ENCODE data around the gene PPP6R1. TPM values are rescaled to one million over a fixed set of nuclear protein-coding genes. Genes with fewer than 3 reads are reported as not detected.

The PPP6R1 gene
- total RNA-seq, 1 experiment from 2014 or later: 159 TPM

- Histone ChIP-seq H3K27ac (no peak overlapping the region), H3F3A (ENCODE audit: insufficient read depth, low read depth) (peaks cover 20% of the 10 kb centered on the region; the same call in 1 of the 2 replicates), H3K4me3 (no peak overlapping the region), H3K9me3 (ENCODE audit: insufficient read depth, low read depth) (no peaks in the 10 kb centered on the region), H4K20me1 (ENCODE audit: insufficient read depth) (peaks cover 45% of the 10 kb centered on the region), H2AFZ (no peak overlapping the region), H3K4me2 (no peak overlapping the region), H3K4me1 (replicated peaks; ENCODE audit: insufficient read depth) (no peaks in the 10 kb centered on the region), H3K79me2 (ENCODE audit: low read depth) (no peaks in the 10 kb centered on the region), H3K27me3 (ENCODE audit: insufficient read depth, low read depth) (no peaks in the 10 kb centered on the region), H3K9me2 (ENCODE audit: insufficient read depth) (no peaks in the 10 kb centered on the region), H3K36me3 (ENCODE audit: low read depth) (peaks cover 14% of the 10 kb centered on the region)
- TF ChIP-seq EZH2 (IDR thresholded peaks at IDR 0.05; ENCODE audit: low read depth): no peak
- TF ChIP-seq CTCF (conservative IDR thresholded peaks at IDR 0.05): no peak
- ChIA-PET CTCF (no interaction called here), POLR2A (ENCODE audit: unreplicated experiment) (no interaction called here)
- BruUV-seq (replicated peaks): no TSS peak
- intact Hi-C loops (cut with micrococcal nuclease; ENCODE audit: unreplicated experiment): no loop called here
- DNase-seq: no peak
Observed at GRCh38 chr19:55232286-55232602, 26.6 kb downstream of the PPP6R1 start.

GRCh38 chr19:55231391-55232285 is 27.2 kb downstream of the PPP6R1 start:
- H4K20me1 ChIP-seq (ENCODE audit: insufficient read depth): peaks cover 50% of the 10 kb centered on the region
- POLR2A ChIA-PET (ENCODE audit: unreplicated experiment): no interaction called here
- H3F3A ChIP-seq (ENCODE audit: insufficient read depth, low read depth): peaks cover 16% of the 10 kb centered on the region; the same call in 1 of the 2 replicates
- H3K4me2 ChIP-seq: no peak overlapping the region
- peaks cover 12% of the 10 kb centered on the region; the same call in 1 of the 2 replicates for H3K36me3 ChIP-seq (ENCODE audit: low read depth)
- DNase-seq: no peak
- no peaks in the 10 kb centered on the region for H3K4me1 ChIP-seq (replicated peaks; ENCODE audit: insufficient read depth)
- H3K27ac ChIP-seq: no peak overlapping the region
- intact Hi-C loops (cut with micrococcal nuclease; ENCODE audit: unreplicated experiment): no loop called here
- H3K4me3 ChIP-seq: no peak overlapping the region
- CTCF ChIA-PET: no interaction called here
- no peaks in the 10 kb centered on the region for H3K27me3 ChIP-seq (ENCODE audit: insufficient read depth, low read depth)
- H3K9me2 ChIP-seq (ENCODE audit: insufficient read depth): no peaks in the 10 kb centered on the region
- H2AFZ ChIP-seq: no peak overlapping the region
- no peaks in the 10 kb centered on the region for H3K9me3 ChIP-seq (ENCODE audit: insufficient read depth, low read depth)
- no peak for TF ChIP-seq EZH2 (IDR thresholded peaks at IDR 0.05; ENCODE audit: low read depth)
- TF ChIP-seq CTCF (conservative IDR thresholded peaks at IDR 0.05): no peak
- no peaks in the 10 kb centered on the region for H3K79me2 ChIP-seq (ENCODE audit: low read depth)
- no TSS peak for BruUV-seq (replicated peaks)

GRCh38 chr19:55230780-55231179 is 28.0 kb downstream of the PPP6R1 start:
- TF ChIP-seq EZH2 (IDR thresholded peaks at IDR 0.05; ENCODE audit: low read depth): no peak
- TF ChIP-seq CTCF (conservative IDR thresholded peaks at IDR 0.05): no peak
- H3K36me3 ChIP-seq (ENCODE audit: low read depth): peaks cover 9% of the 10 kb centered on the region; the same call in 1 of the 2 replicates
- peaks cover 56% of the 10 kb centered on the region for H4K20me1 ChIP-seq (ENCODE audit: insufficient read depth)
- H3K79me2 ChIP-seq (ENCODE audit: low read depth): no peaks in the 10 kb centered on the region
- H2AFZ ChIP-seq: no peak overlapping the region
- ChIA-PET CTCF (no interaction called here), POLR2A (ENCODE audit: unreplicated experiment) (no interaction called here)
- H3K9me3 ChIP-seq (ENCODE audit: insufficient read depth, low read depth): no peaks in the 10 kb centered on the region
- no TSS peak for BruUV-seq (replicated peaks)
- no peak overlapping the region for H3K4me2 ChIP-seq
- H3K27me3 ChIP-seq (ENCODE audit: insufficient read depth, low read depth): no peaks in the 10 kb centered on the region
- peaks cover 16% of the 10 kb centered on the region; the same call in 1 of the 2 replicates for H3F3A ChIP-seq (ENCODE audit: insufficient read depth, low read depth)
- no peak for DNase-seq
- no peaks in the 10 kb centered on the region for H3K9me2 ChIP-seq (ENCODE audit: insufficient read depth)
- H3K4me3 ChIP-seq: no peak overlapping the region
- no peak overlapping the region for H3K27ac ChIP-seq
- intact Hi-C loops (cut with micrococcal nuclease; ENCODE audit: unreplicated experiment): no loop called here
- H3K4me1 ChIP-seq (replicated peaks; ENCODE audit: insufficient read depth): no peaks in the 10 kb centered on the region
